ENCODE results near the gene TUBGCP3.

The TUBGCP3 gene

DNA sequence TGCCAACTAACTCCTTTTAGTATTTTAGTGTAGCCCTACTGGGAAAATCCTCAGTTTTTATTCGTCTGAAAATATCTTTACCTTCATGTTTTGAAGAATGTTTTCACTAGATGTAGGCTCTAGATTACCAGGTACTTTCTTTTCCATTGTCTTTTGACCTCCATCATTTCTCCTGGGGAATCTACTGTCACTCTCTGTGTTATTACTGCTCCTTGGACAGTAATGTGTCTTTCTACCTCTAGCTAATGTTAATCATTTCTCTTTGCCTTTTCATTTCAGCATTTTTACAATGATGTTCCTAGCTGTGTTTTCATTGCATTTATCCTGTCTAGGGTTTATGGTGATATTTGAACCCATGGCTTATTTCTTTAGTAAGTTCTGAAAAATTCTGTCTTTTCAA, 149.9 kb downstream of the TUBGCP3 start:
- in situ Hi-C loops (cut with HindIII; ENCODE audit: low pct_ligation_motif_present, low pct_unique_long_range_greater_than_20kb, low sequenced_read_pairs) = no loop called here
- DNase-seq = no peak

DNA sequence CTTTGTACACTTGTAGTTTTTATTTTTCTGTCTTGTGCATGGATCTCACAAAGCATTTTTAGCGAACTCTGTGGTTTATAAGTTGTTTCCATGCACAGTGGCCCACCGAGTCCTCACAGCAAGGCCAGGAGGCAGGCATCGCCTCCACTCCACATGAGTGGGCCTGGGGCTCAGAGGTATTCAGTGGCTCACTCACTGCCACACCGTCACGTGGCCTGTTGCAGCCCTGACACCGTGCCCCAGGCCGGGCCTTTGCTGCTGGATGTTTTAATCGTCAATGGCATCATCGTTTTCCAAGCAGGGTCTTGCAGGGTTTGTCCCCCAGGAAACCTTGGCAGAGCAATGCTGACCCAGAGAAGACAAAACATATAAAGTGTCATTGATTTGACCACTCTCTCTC, 152.0 kb downstream of the TUBGCP3 start:
- in situ Hi-C loops (cut with HindIII; ENCODE audit: low pct_ligation_motif_present, low pct_unique_long_range_greater_than_20kb, low sequenced_read_pairs) = no loop called here
- no peak for DNase-seq

All from ACHN (cell line).